ENCODE results near the gene NYNRIN.
"Not testable (repeated sequence)": the region's sequence is repeated elsewhere in the genome, so short reads cannot be mapped to it uniquely, and the experiment has no call there.

NYNRIN gene

GRCh38 chr14:24398653-24399446 is at the start of gene NYNRIN:
Gene NYNRIN (plus strand): TSS chr14:24399003. CDS start chr14:24399247, 244 bp downstream.
- no peak for DNase-seq

- no peak for DNase-seq
Observed at GRCh38 chr14:24349742-24350141, 49.1 kb upstream of the NYNRIN start.

GRCh38 chr14:24351517-24351916 is 47.3 kb upstream of the NYNRIN start:
- no peak for DNase-seq

- DNase-seq, result no peak
Observed at GRCh38 chr14:24353559-24354481, 45.0 kb upstream of the NYNRIN start.

- not testable (repeated sequence) for DNase-seq
Observed at GRCh38 chr14:24354482-24354825, 44.3 kb upstream of the NYNRIN start.

GRCh38 chr14:24355009-24355408 is 43.8 kb upstream of the NYNRIN start:
- DNase-seq, result no peak

- no peak for DNase-seq
Observed at GRCh38 chr14:24356208-24356607, 42.6 kb upstream of the NYNRIN start.

GRCh38 chr14:24360281-24360680 is 38.5 kb upstream of the NYNRIN start:
- DNase-seq, result no peak

- DNase-seq, result no peak
Observed at GRCh38 chr14:24361326-24361725, 37.5 kb upstream of the NYNRIN start.

- no peak for DNase-seq
Observed at GRCh38 chr14:24362241-24362960, 36.4 kb upstream of the NYNRIN start.

- no peak for DNase-seq
Observed at GRCh38 chr14:24363401-24363800, 35.4 kb upstream of the NYNRIN start.

- DNase-seq, result no peak
Observed at GRCh38 chr14:24364841-24365240, 34.0 kb upstream of the NYNRIN start.

GRCh38 chr14:24365600-24366412 is 33.0 kb upstream of the NYNRIN start:
- peak; percentile 32 to 40 for DNase-seq

GRCh38 chr14:24366413-24366720 is 32.4 kb upstream of the NYNRIN start:
- no peak for DNase-seq

- peak in 1 of 2 donors; percentile 31 for DNase-seq
Observed at GRCh38 chr14:24366721-24367513, 31.9 kb upstream of the NYNRIN start.

GRCh38 chr14:24367514-24368211 is 31.1 kb upstream of the NYNRIN start, which contains the start of gene NFATC4:
Gene NFATC4 (plus strand): TSS chr14:24368184. CDS start chr14:24368341, 157 bp downstream.
- DNase-seq, result no peak

- DNase-seq, result no peak
Observed at GRCh38 chr14:24368212-24368561, 30.6 kb upstream of the NYNRIN start.

GRCh38 chr14:24368562-24369252 is 30.1 kb upstream of the NYNRIN start:
- DNase-seq, result no peak

- no peak for DNase-seq
Observed at GRCh38 chr14:24369463-24369862, 29.3 kb upstream of the NYNRIN start.

Measured in hippocampal formation (tissue), 2 donors.